Keratinocyte (primary cell): ENCODE results near the gene TSACC. TPM values are rescaled to one million over a fixed set of nuclear protein-coding genes. Genes with fewer than 3 reads are reported as not detected.

Source experiments
- DNase-seq: peaks from one replicate; pipeline ENCODE4 v3.0.0-alpha.2; 2011; ENCODE audit warnings: low read depth, missing footprints, low spot score
- FAIRE-seq: peaks from 2 replicates; lab custom pipeline; 2011; peaks lifted over from hg19 to GRCh38; lab: Jason Lieb, UNC
- H2AFZ ChIP-seq: 2 replicates; pipeline ENCODE4 v1.6.0; 2012; ENCODE audit warnings: low read length, control low read depth, inconsistent platforms; ENCODE audit not compliant: control insufficient read depth
- H3K27ac ChIP-seq: 2 replicates; pipeline ENCODE4 v1.5.1; 2011; ENCODE audit warnings: low read length; ENCODE audit not compliant: control insufficient read depth, insufficient read depth
- H3K27me3 ChIP-seq: 3 replicates; pipeline ENCODE4 v1.6.0; 2011; ENCODE audit warnings: low read length; ENCODE audit not compliant: control insufficient read depth, insufficient read depth; ENCODE audit errors: extremely low read depth
- H3K36me3 ChIP-seq, 2 experiments: 2 replicates in 1 of 2; 3 replicates in 1 of 2; pipeline ENCODE4 v1.5.1; 2011; ENCODE audit warnings: low read length in 2 of 2, mild to moderate bottlenecking in 1 of 2; ENCODE audit not compliant: control insufficient read depth in 2 of 2, insufficient read depth in 2 of 2; ENCODE audit errors: extremely low read depth in 1 of 2
- H3K4me1 ChIP-seq: 3 replicates; pipeline ENCODE4 v1.5.1; 2011; ENCODE audit warnings: low read length; ENCODE audit not compliant: control insufficient read depth, insufficient read depth; ENCODE audit errors: extremely low read depth
- H3K4me2 ChIP-seq: 3 replicates; pipeline ENCODE4 v1.6.0; 2011; ENCODE audit warnings: low read depth, low read length; ENCODE audit not compliant: control insufficient read depth, insufficient read depth; ENCODE audit errors: extremely low read depth
- H3K4me3 ChIP-seq, 3 experiments: fragments of 200-600 bp in 1 of 3; sonication (generic) in 1 of 3; 2 replicates in 2 of 3; 3 replicates in 1 of 3; pipeline ENCODE4 v1.5.1; 2011 to 2016; ENCODE audit warnings: low read length in 3 of 3, mild to moderate bottlenecking in 3 of 3, control low read depth in 2 of 3, inconsistent platforms in 1 of 3, low read depth in 1 of 3, mixed read lengths in 1 of 3, mixed run types in 1 of 3, moderate library complexity in 1 of 3; ENCODE audit not compliant: control insufficient read depth in 2 of 3, insufficient read depth in 2 of 3; ENCODE audit errors: extremely low read depth in 1 of 3
- H3K79me2 ChIP-seq: 2 replicates; pipeline ENCODE4 v1.6.0; 2012; ENCODE audit warnings: low read length; ENCODE audit not compliant: control insufficient read depth, insufficient read depth
- H3K9ac ChIP-seq: 3 replicates; pipeline ENCODE4 v1.6.0; 2011; ENCODE audit warnings: low read length; ENCODE audit not compliant: control insufficient read depth, insufficient read depth; ENCODE audit errors: extremely low read depth
- H3K9me1 ChIP-seq: 3 replicates; pipeline ENCODE4 v1.6.0; 2011; ENCODE audit warnings: low read length; ENCODE audit not compliant: control insufficient read depth, insufficient read depth; ENCODE audit errors: extremely low read depth
- H3K9me3 ChIP-seq: 2 replicates; pipeline ENCODE4 v1.5.1; 2012; ENCODE audit warnings: low read depth, low read length; ENCODE audit not compliant: control insufficient read depth
- H4K20me1 ChIP-seq: 3 replicates; pipeline ENCODE4 v1.6.0; 2011; ENCODE audit warnings: low read length; ENCODE audit not compliant: control insufficient read depth, insufficient read depth; ENCODE audit errors: extremely low read depth
- CTCF ChIP-seq, 3 experiments: IDR thresholded peaks in 1 of 3; conservative IDR thresholded peaks in 1 of 3; optimal IDR thresholded peaks in 1 of 3; 2 replicates in 2 of 3; 3 replicates in 1 of 3; pipeline versions ENCODE3 to v1.5.1; 2011; ENCODE audit warnings: low read length in 3 of 3, mild to moderate bottlenecking in 3 of 3, moderate library complexity in 2 of 3, control low read depth in 1 of 3, inconsistent platforms in 1 of 3; ENCODE audit not compliant: insufficient read depth in 2 of 3; ENCODE audit errors: extremely low read depth in 1 of 3
- EZH2 ChIP-seq: IDR thresholded peaks from one replicate; pipeline ENCODE4 v1.6.1; 2012; ENCODE audit warnings: inconsistent platforms, mild to moderate bottlenecking, low read length, moderate library complexity
- dilution Hi-C: fragments of 300-500 bp; cut with MboI; formaldehyde crosslinking; loops from one replicate; pipeline ENCODE4 v1.7.0; 2020; ENCODE audit warnings: low sequenced_read_pairs; ENCODE audit not compliant: extremely low pct_ligation_motif_present
- polyA plus RNA-seq, 5 experiments: library from polyadenylated mRNA; depleted of rRNA in 3 of 5; stranded (reverse) in 3 of 5; stranded (forward) in 1 of 5; unstranded in 1 of 5; fragments of >200 nt; gene quantifications; 1 replicate in 1 of 5; 2 replicates in 3 of 5; 3 replicates in 1 of 5; pipeline versions ENCODE4 v1.2.1 to v1.2.3, GENCODE V29; 2011 to 2012; ENCODE audit warnings: missing spikeins in 2 of 5, low read depth in 1 of 5, low replicate concordance in 1 of 5

Gene TSACC
- polyA plus RNA-seq, 1 donor (not counting 4 experiments of a cell fraction or from before 2014, with no cell fraction given), result 2.5 TPM

- H3K4me1 ChIP-seq, result no peaks in the 10 kb centered on the region
- no peak overlapping the region for H2AFZ ChIP-seq
- DNase-seq (no peak), FAIRE-seq (no peak)
- no peak overlapping the region for H3K4me3 ChIP-seq
- no peaks in the 10 kb centered on the region for H3K79me2 ChIP-seq
- H3K9me1 ChIP-seq, result no peaks in the 10 kb centered on the region
- dilution Hi-C loops, result no loop called here
- H4K20me1 ChIP-seq, result no peaks in the 10 kb centered on the region
- H3K36me3 ChIP-seq, result no peaks in the 10 kb centered on the region
- TF ChIP-seq EZH2 (no peak), CTCF (optimal IDR thresholded peaks at IDR 0.05 in 1 of 3, IDR thresholded peaks at IDR 0.05 in 1 of 3, conservative IDR thresholded peaks at IDR 0.05 in 1 of 3; ENCODE audit: extremely low read depth in 1 of 3, insufficient read depth in 2 of 3, low read length in 3 of 3) (no peak)
- H3K9me3 ChIP-seq, result no peaks in the 10 kb centered on the region
- H3K27ac ChIP-seq, result no peak overlapping the region
- no peak overlapping the region for H3K4me2 ChIP-seq
- peaks cover 19% of the 10 kb centered on the region for H3K27me3 ChIP-seq
- H3K9ac ChIP-seq, result no peak overlapping the region
Measured at GRCh38 chr1:156384007-156384406, 45.7 kb downstream of the TSACC start.

- H3K79me2 ChIP-seq, result no peaks in the 10 kb centered on the region
- no peak overlapping the region for H3K27ac ChIP-seq
- H3K9me3 ChIP-seq, result no peaks in the 10 kb centered on the region
- no peaks in the 10 kb centered on the region for H3K4me1 ChIP-seq
- H2AFZ ChIP-seq, result no peak overlapping the region
- no peaks in the 10 kb centered on the region for H3K36me3 ChIP-seq
- TF ChIP-seq CTCF (optimal IDR thresholded peaks at IDR 0.05 in 1 of 3, IDR thresholded peaks at IDR 0.05 in 1 of 3, conservative IDR thresholded peaks at IDR 0.05 in 1 of 3; ENCODE audit: extremely low read depth in 1 of 3, insufficient read depth in 2 of 3, low read length in 3 of 3) (no peak), EZH2 (no peak)
- DNase-seq (no peak), FAIRE-seq (no peak)
- dilution Hi-C loops, result no loop called here
- no peaks in the 10 kb centered on the region for H4K20me1 ChIP-seq
- H3K9me1 ChIP-seq, result no peaks in the 10 kb centered on the region
- H3K4me3 ChIP-seq, result no peak overlapping the region
- no peak overlapping the region for H3K9ac ChIP-seq
- H3K27me3 ChIP-seq, result peaks cover 25% of the 10 kb centered on the region
- no peak overlapping the region for H3K4me2 ChIP-seq
Measured at GRCh38 chr1:156384658-156385057, 46.3 kb downstream of the TSACC start.
